Nephron progenitor cell (in vitro differentiated cells): ENCODE data around the gene TFG.

Experiments
- DNase-seq: peaks from one replicate; pipeline ENCODE4 v3.0.0; 2021
- H3K27ac Mint-ChIP-seq: 2 replicates; pipeline ENCODE4 v1.8.0; 2021; ENCODE audit warnings: mild to moderate bottlenecking, moderate library complexity, mixed read lengths
- H3K27me3 Mint-ChIP-seq: 2 replicates; pipeline ENCODE4 v1.8.0; 2021; ENCODE audit warnings: mild to moderate bottlenecking, low read depth, mixed read lengths; ENCODE audit not compliant: poor library complexity
- H3K36me3 Mint-ChIP-seq: 2 replicates; pipeline ENCODE4 v1.8.0; 2021; ENCODE audit warnings: low read depth, mixed read lengths
- H3K4me1 Mint-ChIP-seq: 2 replicates; pipeline ENCODE4 v1.8.0; 2021; ENCODE audit warnings: mixed read lengths
- H3K4me3 Mint-ChIP-seq: 2 replicates; pipeline ENCODE4 v1.8.0; 2021; ENCODE audit warnings: mild to moderate bottlenecking, moderate library complexity, mixed read lengths
- H3K9me3 Mint-ChIP-seq: 2 replicates; pipeline ENCODE4 v1.8.0; 2021; ENCODE audit warnings: mild to moderate bottlenecking, moderate library complexity, mixed read lengths
- TF ChIP-seq, protein P1 (sequence below): fragments of 200-600 bp; sonication (generic); IDR thresholded peaks from 2 replicates; pipeline ENCODE4 v1.5.0; 2021; ENCODE audit warnings: antibody characterized with exemption

TFG gene

DNA sequence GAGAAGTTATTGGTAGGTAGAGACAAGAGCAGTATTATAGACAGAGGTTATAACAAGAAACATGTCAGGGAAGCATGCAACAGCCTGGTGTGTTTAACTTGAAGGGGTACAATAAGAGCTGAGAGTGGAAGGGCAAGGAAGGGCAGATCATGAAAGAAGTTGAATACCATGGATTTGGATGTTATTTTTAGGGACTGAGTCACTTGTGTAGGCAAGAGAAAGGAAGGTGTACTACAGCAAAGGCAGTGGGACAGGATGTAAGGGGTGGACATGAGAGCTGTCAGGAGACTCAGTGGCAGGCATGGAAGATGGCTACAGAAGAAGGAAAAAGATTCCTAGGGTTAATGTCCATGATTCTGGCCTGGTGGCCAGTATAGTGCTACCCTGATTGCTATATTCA, 66.4 kb downstream of the TFG start:
- Mint-ChIP-seq H3K36me3 (no peaks in the 10 kb centered on the region), H3K4me1 (no peaks in the 10 kb centered on the region), H3K4me3 (no peak overlapping the region), H3K27ac (no peak overlapping the region), H3K9me3 (no peaks in the 10 kb centered on the region), H3K27me3 (peaks cover 6% of the 10 kb centered on the region)
- TF ChIP-seq, protein P1, sequence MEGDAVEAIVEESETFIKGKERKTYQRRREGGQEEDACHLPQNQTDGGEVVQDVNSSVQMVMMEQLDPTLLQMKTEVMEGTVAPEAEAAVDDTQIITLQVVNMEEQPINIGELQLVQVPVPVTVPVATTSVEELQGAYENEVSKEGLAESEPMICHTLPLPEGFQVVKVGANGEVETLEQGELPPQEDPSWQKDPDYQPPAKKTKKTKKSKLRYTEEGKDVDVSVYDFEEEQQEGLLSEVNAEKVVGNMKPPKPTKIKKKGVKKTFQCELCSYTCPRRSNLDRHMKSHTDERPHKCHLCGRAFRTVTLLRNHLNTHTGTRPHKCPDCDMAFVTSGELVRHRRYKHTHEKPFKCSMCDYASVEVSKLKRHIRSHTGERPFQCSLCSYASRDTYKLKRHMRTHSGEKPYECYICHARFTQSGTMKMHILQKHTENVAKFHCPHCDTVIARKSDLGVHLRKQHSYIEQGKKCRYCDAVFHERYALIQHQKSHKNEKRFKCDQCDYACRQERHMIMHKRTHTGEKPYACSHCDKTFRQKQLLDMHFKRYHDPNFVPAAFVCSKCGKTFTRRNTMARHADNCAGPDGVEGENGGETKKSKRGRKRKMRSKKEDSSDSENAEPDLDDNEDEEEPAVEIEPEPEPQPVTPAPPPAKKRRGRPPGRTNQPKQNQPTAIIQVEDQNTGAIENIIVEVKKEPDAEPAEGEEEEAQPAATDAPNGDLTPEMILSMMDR, result no peak
- no peak for DNase-seq

DNA sequence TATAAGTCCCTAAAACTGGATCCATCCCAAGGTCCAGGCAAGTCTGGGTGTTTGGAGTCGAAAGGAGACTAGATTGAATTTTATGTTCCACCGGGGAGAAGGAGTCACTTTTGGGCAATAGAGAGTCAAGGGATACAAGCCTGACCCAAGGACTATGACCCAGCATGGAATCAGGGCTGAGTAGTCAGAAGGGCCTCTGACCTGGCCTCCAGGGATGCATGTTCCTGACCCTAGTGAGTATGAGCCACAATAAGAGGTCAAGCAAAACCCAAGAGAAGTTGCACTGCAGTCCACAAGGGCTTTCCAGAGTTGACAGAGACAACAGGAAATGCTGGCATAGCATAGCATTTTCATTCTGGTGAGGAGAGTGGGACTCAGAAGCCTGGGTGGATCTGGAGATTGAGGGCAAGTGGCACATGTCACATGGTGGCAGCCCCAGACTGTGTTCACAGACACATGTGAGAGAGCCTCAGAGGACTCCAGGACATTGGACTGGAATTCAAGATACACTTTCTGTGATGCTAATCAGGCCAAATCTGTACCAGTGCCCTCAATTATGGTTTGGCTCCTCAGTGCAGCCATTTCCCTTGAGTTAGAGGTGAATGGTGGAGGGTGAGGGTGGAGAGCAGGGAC, 66.9 kb downstream of the TFG start:
- H3K27me3 Mint-ChIP-seq, result peaks cover 6% of the 10 kb centered on the region
- no peaks in the 10 kb centered on the region for H3K9me3 Mint-ChIP-seq
- H3K4me1 Mint-ChIP-seq, result no peaks in the 10 kb centered on the region
- no peak overlapping the region for H3K4me3 Mint-ChIP-seq
- H3K27ac Mint-ChIP-seq, result peak overlapping the region; percentile 11
- TF ChIP-seq, protein P1, result no peak
- no peaks in the 10 kb centered on the region for H3K36me3 Mint-ChIP-seq
- DNase-seq, result no peak

DNA sequence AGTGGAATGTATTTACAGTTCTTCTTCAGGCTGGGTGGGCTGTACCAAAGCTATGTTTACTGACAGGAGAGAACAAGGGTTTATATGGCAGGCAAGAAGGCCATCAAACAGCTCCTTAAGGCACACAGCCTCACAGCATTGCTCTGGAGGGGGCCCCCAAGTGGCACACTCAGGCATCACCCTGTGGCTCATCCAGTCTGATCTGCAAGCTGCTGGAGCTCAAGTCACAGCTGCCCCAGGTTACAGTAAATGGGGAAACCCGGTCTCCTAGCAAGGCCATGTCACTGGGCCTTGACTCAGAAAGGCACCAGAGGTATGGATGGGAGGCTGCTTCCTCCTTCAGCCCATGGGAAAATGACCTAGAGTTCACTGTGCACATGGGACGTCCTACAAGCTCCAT, 67.5 kb downstream of the TFG start:
- H3K27me3 Mint-ChIP-seq, result peaks cover 6% of the 10 kb centered on the region
- H3K9me3 Mint-ChIP-seq, result no peaks in the 10 kb centered on the region
- no peaks in the 10 kb centered on the region for H3K4me1 Mint-ChIP-seq
- no peak for DNase-seq
- no peaks in the 10 kb centered on the region for H3K36me3 Mint-ChIP-seq
- no peak overlapping the region for H3K4me3 Mint-ChIP-seq
- no peak overlapping the region for H3K27ac Mint-ChIP-seq
- TF ChIP-seq, protein P1, result no peak

- Mint-ChIP-seq H3K4me3 (no peak overlapping the region), H3K4me1 (peaks cover under 1% of the 10 kb centered on the region), H3K36me3 (no peaks in the 10 kb centered on the region), H3K27me3 (peaks cover 6% of the 10 kb centered on the region), H3K9me3 (no peaks in the 10 kb centered on the region), H3K27ac (no peak overlapping the region)
- TF ChIP-seq, protein P1, result no peak
- no peak for DNase-seq
These were observed 68.0 kb downstream of the TFG start for GRCh38 chr3:100777271-100777670.

- no peak for DNase-seq
- Mint-ChIP-seq H3K36me3 (no peaks in the 10 kb centered on the region), H3K27ac (no peak overlapping the region), H3K4me1 (peaks cover 10% of the 10 kb centered on the region), H3K27me3 (peaks cover 6% of the 10 kb centered on the region), H3K9me3 (peaks cover 2% of the 10 kb centered on the region), H3K4me3 (no peak overlapping the region)
- TF ChIP-seq, protein P1, result no peak
These were observed 70.2 kb downstream of the TFG start for GRCh38 chr3:100779480-100779879.

DNA sequence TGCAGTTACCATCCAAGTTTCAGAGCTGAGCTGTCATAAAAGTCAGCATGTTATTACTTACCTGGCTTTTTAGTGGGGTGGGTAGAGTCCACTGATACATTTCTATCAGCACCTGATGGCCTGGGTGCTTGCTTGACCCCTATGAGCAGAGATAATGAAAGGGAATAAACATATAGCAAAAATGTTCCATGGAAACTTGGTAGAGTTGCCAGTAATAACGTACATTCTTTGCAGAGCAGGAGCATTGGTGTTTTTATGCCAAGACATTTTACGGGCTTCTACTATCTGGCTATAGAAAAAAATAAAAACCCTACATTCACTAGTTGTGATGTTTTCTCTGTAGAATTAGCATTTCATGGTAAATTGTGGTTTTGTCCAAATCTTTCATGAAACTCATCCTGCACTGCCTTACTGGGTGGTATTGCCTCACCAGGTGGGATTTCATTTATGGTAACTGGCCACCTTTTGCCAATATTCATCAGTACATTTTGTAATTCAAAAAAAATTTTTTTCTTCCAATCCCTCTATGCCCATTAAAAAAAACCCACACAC, 70.9 kb downstream of the TFG start:
- H3K9me3 Mint-ChIP-seq, result peaks cover 4% of the 10 kb centered on the region
- H3K27me3 Mint-ChIP-seq, result peaks cover 6% of the 10 kb centered on the region
- no peaks in the 10 kb centered on the region for H3K36me3 Mint-ChIP-seq
- peaks cover 10% of the 10 kb centered on the region for H3K4me1 Mint-ChIP-seq
- H3K27ac Mint-ChIP-seq, result no peak overlapping the region
- TF ChIP-seq, protein P1, result no peak
- DNase-seq, result no peak
- H3K4me3 Mint-ChIP-seq, result no peak overlapping the region
